HG03575 (cell line): ENCODE results near the gene SSU72.
A peak's percentile ranks its signal among the peaks of the same experiment; 100 is the strongest.
"Not testable (repeated sequence)": the region's sequence is repeated elsewhere in the genome, so short reads cannot be mapped to it uniquely, and the experiment has no call there.

ENCODE experiments used
- ATAC-seq: cut with Tn5 transposase; IDR thresholded peaks from one replicate; pipeline ENCODE4 v1.9.1; 2021; ENCODE audit not compliant: unreplicated experiment, insufficient number of reproducible peaks, low FRiP score; ENCODE audit errors: extremely low read depth

Gene SSU72

DNA sequence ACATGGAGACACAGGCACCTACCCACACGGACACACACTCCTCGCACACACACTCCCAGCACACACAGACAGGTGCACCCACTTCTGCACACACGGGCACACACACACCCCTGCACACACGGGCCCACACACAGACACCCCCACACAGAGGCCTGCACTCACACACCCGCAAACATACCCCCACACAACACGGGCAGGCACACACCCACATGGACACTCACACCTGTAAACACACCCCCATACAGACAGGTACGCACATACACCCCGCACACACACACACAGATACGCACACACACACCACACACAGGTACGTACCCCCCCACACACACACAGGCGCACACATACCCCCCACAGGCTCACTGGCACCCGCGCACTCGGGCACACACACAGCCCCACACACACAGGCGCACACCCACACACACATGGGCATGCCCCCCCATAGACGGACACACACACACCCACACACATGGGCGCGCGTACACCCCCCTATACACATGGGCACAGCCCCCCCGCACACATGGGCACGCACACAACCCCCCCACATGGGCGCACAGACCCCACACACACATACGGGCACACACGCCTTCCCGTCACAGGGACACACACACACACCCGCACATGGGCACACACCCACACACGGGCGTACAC, 56.6 kb downstream of the SSU72 start:
- no peak for ATAC-seq

DNA sequence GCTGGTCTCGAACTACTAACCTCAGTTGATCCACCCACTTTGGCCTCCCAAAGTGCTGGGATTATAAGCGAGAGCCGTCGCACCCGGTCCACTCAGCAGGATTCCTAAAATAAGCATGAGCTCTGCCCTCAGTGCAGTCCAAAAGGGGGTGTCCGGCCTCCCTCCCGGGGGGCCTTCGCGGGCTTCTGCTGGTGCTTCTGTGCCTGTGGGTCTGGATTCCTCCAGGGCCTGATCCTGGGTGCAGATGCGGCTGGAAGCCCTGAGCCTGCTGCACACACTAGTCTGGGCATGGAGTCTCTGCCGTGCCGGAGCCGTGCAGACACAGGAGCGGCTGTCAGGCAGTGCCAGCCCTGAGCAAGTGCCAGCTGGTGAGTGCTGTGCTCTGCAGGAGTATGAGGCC, 57.7 kb downstream of the SSU72 start:
- not testable (repeated sequence) for ATAC-seq

DNA sequence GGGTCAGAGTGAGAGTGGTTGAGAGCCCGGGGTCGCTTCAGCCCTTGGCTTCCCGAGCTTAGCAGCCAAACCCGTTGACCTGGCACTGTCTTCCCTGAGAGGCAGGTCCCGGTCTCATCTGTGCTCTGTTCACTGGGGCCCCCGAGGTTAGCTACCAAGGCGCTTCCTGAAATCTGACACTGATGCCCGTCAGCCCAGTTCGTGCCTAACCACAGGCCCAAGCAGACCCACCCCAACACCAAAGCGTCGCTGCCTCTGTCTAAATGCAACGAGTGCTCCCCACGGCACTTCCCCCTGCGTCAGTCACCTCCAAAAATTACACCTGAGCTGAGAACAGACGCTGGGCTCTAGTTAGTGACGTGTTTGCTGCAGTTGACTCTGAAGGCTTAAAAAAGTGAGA, 60.3 kb downstream of the SSU72 start:
- not testable (repeated sequence) for ATAC-seq

DNA sequence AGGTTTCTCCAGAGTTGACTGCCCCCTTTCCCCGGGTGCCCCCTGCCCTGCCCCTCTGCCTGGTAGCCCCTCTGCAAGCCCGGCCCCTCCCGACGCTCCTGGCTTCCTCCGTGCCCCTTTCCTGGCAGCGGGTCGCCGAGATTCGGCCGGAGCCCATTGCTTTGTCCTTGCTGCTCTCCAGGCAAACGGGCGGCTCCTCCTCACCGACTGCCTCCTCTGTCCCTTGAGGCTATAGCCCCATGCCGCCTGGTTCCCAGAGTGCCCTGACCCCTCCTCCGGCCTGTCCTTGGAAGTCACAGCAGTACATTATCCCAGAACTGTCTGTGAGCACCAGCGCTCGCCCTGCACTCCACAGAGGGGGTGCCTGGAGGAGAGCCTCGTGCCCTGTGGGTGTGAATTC, 61.0 kb downstream of the SSU72 start:
- ATAC-seq, result not testable (repeated sequence)

DNA sequence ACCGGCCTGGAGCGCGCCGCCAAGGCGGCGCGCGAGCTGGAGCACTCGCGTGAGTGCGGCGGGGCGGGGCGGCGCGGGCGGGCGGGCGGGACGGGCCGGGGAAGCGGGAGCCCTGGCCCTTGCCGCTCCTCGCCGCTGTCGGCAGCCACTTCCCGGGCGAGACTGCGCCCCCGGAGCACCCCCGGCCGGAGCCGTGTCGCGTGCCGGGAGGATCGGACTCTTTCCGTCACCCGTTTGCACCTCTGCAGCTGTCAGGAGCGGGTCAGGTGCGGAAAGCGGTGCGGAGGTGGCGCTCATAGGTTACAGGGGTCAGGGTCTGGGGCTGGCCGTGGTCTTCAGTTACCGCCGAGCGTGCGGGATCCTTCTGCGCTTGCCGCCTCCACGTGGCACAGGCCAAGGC, 62.2 kb downstream of the SSU72 start:
- not testable (repeated sequence) for ATAC-seq

DNA sequence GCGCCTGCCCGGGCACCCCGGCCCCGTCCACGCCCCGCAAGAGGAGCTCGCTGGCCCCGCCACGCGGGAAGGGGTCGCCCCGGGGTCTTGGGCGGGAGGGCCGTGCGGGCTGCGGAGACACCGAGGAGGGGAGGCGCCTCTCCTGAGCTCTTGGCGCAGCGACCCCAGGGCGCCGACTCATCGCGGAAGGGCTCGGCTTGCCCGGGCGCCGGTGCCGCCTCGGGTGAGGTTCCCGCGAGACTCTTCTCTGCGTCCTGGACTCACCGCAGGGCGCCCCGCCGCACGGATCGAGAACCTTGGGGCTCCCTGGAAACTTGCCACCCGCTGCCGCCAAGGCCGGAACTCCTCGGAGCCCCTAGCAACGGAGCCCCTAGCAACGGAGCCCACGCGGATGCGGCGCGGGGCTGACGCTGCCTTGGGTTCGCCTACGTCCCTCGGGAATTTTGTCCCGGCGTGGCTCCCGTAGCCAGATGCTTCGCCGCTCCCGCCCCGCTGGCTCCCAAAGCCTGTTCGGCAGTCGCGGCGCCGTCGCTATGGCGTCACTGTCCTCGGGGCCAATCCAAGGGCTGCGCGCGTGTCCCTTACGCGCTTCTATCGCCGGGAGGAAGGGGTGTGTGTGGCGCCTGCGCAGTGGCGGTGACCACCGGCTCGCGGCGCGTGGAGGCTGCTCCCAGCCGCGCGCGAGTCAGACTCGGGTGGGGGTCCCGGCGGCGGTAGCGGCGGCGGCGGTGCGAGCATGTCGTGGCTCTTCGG, 63.0 kb downstream of the SSU72 start, which contains the start of gene ATAD3A:
Gene ATAD3A (plus strand): TSS at position 630 of the 753 bp plus-strand sequence. CDS start 107 bp downstream, at position 737.
- peak; percentile 51 for ATAC-seq

DNA sequence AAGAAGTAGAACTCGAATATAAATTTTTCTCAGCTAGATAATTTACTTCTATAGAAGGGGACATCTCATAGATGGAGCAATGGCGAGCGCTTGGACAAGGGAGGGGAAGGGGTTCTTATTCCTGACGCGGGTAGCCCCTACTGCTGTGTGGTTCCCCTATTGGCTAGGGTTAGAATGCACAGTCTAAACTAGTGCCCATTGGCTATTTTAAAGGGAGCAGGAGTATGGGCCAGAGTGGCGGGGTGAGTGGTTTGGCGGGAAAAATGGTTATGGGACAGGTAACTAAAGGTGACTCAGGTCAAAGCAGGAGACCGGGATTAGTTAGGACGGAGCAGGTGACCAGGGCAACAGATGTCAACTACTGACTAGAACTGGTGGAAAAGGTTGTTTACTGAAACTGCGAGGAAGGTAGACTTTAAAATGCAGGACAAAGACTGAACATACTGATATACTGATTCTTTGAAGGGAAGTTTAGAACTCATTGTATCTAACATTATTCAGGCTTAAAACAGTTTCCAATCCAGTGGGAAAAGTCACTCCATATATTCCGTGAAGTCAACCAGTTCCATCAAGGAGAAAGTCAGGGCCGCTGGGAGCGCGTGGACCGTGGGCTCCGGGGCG, 63.6 kb downstream of the SSU72 start:
- no peak for ATAC-seq

DNA sequence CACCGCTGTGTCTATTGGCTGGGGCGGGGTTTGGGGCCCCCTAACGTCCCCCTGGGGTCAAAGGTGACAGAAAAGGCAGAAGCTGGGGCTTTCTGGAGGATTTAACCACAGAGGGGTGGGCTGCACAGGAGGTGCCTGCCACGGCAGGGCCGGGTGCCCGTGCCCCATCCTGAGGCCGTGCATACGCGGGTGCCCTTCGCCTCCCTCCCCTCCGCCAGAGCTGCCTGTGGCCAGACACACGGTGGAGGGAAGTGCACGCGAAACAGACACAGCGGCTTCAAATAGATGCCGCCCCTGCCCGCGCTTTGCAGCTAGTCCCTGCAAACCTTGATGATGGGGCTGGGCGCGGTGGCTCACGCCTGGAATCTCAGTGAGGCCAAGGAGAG, 65.2 kb downstream of the SSU72 start:
- not testable (repeated sequence) for ATAC-seq

DNA sequence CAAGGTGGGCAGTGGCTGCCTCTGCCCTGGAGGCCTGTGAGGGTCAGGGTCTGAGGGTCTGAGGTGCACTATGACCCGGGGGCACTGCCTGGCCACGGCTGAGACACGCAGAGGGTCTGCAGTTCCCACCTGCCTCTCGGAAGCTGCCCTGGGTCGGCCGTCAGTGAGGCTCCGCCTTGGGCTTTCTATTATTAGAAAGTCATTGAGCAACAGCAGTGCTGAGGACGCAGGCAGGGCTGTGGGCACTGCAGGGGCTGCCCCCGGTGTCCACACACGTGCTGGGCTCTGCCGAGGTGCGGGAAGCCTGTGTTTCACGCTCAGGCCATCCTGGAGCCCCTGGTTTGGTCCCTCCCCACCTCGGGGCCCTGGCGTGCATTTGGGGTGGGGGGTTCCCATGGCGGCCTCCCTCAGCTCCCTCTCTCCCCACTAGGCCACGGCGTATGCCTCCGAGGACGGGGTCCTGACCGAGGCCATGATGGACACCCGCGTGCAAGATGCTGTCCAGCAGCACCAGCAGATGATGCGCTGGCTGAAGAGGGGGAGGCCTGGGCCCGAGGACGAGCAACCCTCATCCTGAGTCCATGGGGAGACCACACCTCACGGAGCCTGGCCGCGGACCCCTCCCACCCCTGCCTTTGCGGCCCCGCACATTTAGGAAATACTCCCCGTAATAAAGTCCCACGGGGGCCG, 65.7 kb downstream of the SSU72 start:
- not testable (repeated sequence) for ATAC-seq

DNA sequence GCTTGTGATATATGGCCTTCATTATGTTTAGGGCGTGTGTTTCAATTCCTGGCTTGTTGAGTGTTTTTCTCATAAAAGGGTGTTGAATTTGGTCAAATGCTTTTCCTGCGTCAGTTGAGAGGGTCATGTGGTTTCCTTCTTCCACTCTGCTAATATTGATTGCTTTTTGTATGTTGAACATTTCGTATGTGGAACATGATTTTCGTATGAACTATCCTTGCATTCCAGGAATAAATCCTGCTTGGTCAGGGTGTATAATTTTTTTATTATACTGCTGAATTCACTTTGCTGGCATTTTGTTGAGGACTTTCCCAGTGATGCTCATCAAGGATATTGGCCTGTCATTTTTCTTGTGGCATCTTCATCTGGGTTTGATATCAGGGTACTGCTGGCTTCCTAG, 67.4 kb downstream of the SSU72 start:
- ATAC-seq, result no peak

DNA sequence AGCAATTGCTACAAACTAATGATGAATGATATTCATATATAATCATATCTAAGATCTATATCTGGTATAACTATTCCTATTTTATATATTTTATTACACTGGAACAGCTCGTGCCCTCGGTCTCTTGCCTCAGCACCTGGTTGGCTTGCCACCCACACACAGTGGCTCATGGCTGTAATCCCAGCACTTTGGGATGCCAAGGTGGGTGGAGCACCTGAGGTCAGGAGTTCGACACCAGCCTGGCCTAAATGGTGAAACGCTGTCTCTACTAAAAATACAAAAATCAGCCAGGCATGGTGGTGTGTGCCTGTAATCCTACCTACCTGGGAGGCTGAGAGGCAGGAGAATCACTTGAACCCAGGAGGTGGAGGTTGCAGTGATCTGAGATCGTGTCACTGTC, 68.9 kb downstream of the SSU72 start:
- ATAC-seq, result not testable (repeated sequence)

DNA sequence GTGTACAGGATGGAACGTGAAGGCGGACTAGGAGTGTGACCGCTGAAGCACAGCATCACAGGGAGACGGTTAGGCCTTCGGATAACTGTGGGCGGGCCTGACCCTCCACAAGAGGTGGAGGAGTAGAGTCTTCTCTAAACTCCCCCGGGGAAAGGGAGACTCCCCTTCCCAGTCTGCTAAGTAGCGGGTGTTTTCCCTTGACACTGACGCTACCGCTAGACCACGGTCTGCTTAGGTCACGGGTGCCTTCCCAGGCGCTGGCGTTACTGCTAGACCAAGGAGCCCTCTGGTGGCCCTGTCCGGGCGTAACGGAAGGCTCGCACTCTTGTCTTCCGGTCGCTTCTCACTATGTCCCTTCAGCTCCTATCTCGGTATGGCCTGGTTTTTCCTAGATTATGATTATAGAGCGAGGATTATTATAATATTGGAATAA, 69.3 kb downstream of the SSU72 start:
- not testable (repeated sequence) for ATAC-seq

DNA sequence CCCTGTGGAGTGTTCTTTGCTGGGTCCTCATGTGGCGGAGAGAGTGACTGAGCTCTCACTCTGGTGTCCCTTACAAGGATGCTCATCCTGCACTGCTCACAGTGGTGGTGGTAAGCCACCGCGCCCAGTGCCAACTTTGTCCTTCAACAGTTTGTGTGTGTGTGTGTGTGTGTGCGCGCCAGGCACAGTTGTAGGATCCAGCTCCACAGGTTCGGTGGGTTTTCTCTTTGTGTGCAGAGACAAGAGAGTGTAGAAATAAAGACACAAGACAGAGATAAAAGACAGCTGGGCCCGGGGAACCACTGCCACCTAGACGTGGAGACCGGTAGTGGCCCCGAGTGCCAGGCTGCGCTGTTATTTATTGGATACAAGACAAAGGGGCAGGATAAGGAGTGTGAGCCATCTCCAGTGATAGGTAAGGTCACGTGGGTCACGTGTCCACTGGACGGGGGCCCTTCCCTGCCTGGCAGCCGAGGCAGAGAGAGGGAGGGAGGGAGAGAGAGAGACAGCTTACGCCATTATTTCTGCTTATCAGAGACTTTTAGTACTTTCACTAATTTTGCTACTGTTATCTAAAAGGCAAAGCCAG, 69.8 kb downstream of the SSU72 start:
- not testable (repeated sequence) for ATAC-seq

DNA sequence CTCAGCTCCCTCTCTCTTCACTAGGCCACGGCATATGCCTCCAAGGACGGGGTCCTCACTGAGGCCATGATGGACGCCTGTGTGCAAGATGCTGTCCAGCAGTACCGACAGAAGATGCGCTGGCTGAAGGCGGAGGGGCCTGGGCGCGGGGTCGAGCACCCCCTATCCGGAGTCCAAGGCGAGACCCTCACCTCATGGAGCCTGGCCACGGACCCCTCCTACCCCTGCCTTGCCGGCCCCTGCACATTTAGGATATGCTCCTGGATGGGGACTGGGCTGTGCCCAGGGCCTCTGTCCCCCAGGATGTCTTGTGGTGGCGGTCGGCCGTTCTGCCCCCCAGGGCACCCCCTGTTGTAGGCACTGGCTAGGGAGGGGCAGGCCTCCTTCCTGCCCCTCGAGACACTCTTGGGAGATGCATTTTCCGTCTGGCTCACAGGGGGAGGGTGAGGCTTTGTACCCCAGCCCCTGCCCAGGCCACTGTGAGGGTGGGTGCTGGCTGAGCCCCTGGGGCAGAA, 79.1 kb downstream of the SSU72 start:
- not testable (repeated sequence) for ATAC-seq

DNA sequence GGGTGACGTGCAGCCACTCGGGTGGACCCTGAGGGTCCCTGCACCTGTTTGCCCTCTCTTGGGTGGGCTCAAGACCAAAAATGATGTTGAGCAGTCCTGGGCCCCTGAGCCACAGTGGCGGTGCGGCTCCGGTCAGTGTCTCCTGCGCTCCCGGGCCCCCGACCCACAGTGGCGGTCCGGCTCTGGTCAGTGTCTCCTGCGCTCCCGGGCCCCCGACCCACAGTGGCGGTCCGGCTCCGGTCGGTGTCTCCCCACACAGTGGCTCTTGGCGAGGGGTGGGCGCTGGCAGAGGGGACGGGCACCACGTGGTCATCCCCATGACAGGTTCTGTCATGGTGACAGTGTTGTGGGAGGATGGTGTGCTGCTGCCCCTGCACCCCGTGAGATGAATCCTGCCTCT, 80.4 kb downstream of the SSU72 start:
- ATAC-seq, result not testable (repeated sequence)
